ENCODE measurements around the gene ALDOA.

DNA sequence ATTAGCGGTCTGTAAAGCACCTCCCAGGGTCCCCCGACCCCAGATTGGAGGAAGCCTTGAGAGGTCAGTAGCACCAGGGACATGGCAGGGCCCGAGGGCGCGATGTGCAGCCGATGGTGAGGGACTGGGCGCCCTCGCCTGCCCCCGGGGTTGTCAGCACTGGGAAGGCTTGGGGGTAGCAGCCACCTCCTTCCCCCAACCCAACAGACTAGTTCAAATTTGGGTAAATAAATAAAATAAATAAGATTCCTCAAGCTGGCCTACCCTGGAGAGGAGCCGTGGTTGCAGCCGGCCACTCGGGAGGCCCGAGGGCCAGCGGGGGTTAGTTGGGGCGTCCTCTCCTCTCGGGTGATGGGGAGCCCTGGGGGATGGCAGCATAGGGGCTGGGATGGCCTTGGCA lies 41.1 kb upstream of the ALDOA start:
- TF ChIP-seq EGR1 (IDR thresholded peaks at IDR 0.05) (no peak), TEAD4 (IDR thresholded peaks at IDR 0.05) (no peak), TAF1 (IDR thresholded peaks at IDR 0.05; ENCODE audit: low read depth) (no peak), EP300 (IDR thresholded peaks at IDR 0.05; ENCODE audit: borderline replicate concordance) (no peak), CEBPB (IDR thresholded peaks at IDR 0.05) (no peak), TCF12 (IDR thresholded peaks at IDR 0.05; ENCODE audit: low read depth) (no peak), RAD21 (IDR thresholded peaks at IDR 0.05; ENCODE audit: low read depth) (no peak), FOXM1 (IDR thresholded peaks at IDR 0.05; ENCODE audit: borderline replicate concordance, low read depth) (no peak), ZBTB7A (IDR thresholded peaks at IDR 0.05; ENCODE audit: low read depth) (no peak), NFIC (IDR thresholded peaks at IDR 0.05) (no peak), CREB1 (IDR thresholded peaks at IDR 0.05; ENCODE audit: low read depth) (no peak)
- TF ChIP-seq, protein P1, sequence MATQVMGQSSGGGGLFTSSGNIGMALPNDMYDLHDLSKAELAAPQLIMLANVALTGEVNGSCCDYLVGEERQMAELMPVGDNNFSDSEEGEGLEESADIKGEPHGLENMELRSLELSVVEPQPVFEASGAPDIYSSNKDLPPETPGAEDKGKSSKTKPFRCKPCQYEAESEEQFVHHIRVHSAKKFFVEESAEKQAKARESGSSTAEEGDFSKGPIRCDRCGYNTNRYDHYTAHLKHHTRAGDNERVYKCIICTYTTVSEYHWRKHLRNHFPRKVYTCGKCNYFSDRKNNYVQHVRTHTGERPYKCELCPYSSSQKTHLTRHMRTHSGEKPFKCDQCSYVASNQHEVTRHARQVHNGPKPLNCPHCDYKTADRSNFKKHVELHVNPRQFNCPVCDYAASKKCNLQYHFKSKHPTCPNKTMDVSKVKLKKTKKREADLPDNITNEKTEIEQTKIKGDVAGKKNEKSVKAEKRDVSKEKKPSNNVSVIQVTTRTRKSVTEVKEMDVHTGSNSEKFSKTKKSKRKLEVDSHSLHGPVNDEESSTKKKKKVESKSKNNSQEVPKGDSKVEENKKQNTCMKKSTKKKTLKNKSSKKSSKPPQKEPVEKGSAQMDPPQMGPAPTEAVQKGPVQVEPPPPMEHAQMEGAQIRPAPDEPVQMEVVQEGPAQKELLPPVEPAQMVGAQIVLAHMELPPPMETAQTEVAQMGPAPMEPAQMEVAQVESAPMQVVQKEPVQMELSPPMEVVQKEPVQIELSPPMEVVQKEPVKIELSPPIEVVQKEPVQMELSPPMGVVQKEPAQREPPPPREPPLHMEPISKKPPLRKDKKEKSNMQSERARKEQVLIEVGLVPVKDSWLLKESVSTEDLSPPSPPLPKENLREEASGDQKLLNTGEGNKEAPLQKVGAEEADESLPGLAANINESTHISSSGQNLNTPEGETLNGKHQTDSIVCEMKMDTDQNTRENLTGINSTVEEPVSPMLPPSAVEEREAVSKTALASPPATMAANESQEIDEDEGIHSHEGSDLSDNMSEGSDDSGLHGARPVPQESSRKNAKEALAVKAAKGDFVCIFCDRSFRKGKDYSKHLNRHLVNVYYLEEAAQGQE (IDR thresholded peaks at IDR 0.05; ENCODE audit: low read depth), result no peak
- TF ChIP-seq, protein P2, sequence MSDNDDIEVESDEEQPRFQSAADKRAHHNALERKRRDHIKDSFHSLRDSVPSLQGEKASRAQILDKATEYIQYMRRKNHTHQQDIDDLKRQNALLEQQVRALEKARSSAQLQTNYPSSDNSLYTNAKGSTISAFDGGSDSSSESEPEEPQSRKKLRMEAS (IDR thresholded peaks at IDR 0.05), result no peak
- TF ChIP-seq, protein P3, sequence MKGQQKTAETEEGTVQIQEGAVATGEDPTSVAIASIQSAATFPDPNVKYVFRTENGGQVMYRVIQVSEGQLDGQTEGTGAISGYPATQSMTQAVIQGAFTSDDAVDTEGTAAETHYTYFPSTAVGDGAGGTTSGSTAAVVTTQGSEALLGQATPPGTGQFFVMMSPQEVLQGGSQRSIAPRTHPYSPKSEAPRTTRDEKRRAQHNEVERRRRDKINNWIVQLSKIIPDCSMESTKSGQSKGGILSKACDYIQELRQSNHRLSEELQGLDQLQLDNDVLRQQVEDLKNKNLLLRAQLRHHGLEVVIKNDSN (IDR thresholded peaks at IDR 0.05), result no peak

All from Ishikawa (cell line).